HEK293T (cell line): ENCODE measurements around the gene ZNF692.

Experiments used
- CTCF ChIA-PET: fragments of 350-600 bp; formaldehyde crosslinking; extraction: SDS; loops from one replicate; lab custom pipeline; 2021; ENCODE audit warnings: antibody characterized with exemption, inconsistent platforms; lab: Yijun Ruan, JAX
- POLR2A ChIA-PET: fragments of 350-600 bp; formaldehyde crosslinking; extraction: SDS; loops from one replicate; lab custom pipeline; 2020; ENCODE audit warnings: antibody characterized with exemption, inconsistent platforms; lab: Yijun Ruan, JAX
- DNase-seq: peaks from one replicate; pipeline ENCODE4 v3.0.0; 2012; ENCODE audit warnings: mixed read lengths; ENCODE audit errors: extremely low spot score
- ARNT ChIP-seq: fragments of 450-650 bp; IDR thresholded peaks from 2 replicates; pipeline ENCODE4 v1.6.1; 2017; ENCODE audit warnings: mild to moderate bottlenecking
- BHLHE40 ChIP-seq: fragments of 450-650 bp; IDR thresholded peaks from 2 replicates; pipeline ENCODE4 v1.6.1; 2016; ENCODE audit warnings: mild to moderate bottlenecking, moderate library complexity, borderline replicate concordance
- CTBP1 ChIP-seq: fragments of 450-650 bp; IDR thresholded peaks from 2 replicates; pipeline ENCODE4 v1.6.1; 2016; ENCODE audit warnings: borderline replicate concordance
- ELF4 ChIP-seq: fragments of 450-650 bp; IDR thresholded peaks from 2 replicates; pipeline ENCODE4 v1.6.1; 2017; ENCODE audit warnings: antibody characterized with exemption
- FOXA1 ChIP-seq: fragments of 450-650 bp; IDR thresholded peaks from 2 replicates; pipeline ENCODE4 v1.6.1; 2016; ENCODE audit warnings: mild to moderate bottlenecking
- FOXK2 ChIP-seq: fragments of 450-650 bp; IDR thresholded peaks from 2 replicates; pipeline ENCODE4 v1.6.1; 2016; ENCODE audit warnings: mild to moderate bottlenecking
- FOXM1 ChIP-seq: fragments of 450-650 bp; IDR thresholded peaks from 2 replicates; pipeline ENCODE4 v1.6.1; 2017; ENCODE audit warnings: mild to moderate bottlenecking, borderline replicate concordance
- HDGF ChIP-seq: fragments of 450-650 bp; IDR thresholded peaks from 2 replicates; pipeline ENCODE4 v1.6.1; 2017; ENCODE audit warnings: antibody characterized with exemption, borderline replicate concordance
- L3MBTL2 ChIP-seq: fragments of 450-650 bp; conservative IDR thresholded peaks from 2 replicates; pipeline ENCODE4 v1.6.1; 2016; ENCODE audit warnings: mild to moderate bottlenecking
- LEF1 ChIP-seq: fragments of 450-650 bp; IDR thresholded peaks from 2 replicates; pipeline ENCODE4 v1.6.1; 2017; ENCODE audit warnings: mild to moderate bottlenecking, borderline replicate concordance
- NFRKB ChIP-seq: fragments of 450-650 bp; IDR thresholded peaks from 2 replicates; pipeline ENCODE4 v1.6.1; 2016; ENCODE audit warnings: mild to moderate bottlenecking, moderate library complexity
- SP1 ChIP-seq: fragments of 450-650 bp; IDR thresholded peaks from 2 replicates; pipeline ENCODE4 v1.6.1; 2017
- SUZ12 ChIP-seq: fragments of 450-650 bp; IDR thresholded peaks from 2 replicates; pipeline ENCODE4 v1.6.1; 2016; ENCODE audit warnings: mild to moderate bottlenecking
- TARDBP ChIP-seq: fragments of 450-650 bp; IDR thresholded peaks from 2 replicates; pipeline ENCODE4 v1.6.1; 2016
- ZNF384 ChIP-seq: fragments of 450-650 bp; IDR thresholded peaks from 2 replicates; pipeline ENCODE4 v1.6.1; 2016
- TF ChIP-seq, protein P1 (sequence below): fragments of 450-650 bp; IDR thresholded peaks from 2 replicates; pipeline ENCODE4 v1.6.1; 2016

The ZNF692 gene

DNA sequence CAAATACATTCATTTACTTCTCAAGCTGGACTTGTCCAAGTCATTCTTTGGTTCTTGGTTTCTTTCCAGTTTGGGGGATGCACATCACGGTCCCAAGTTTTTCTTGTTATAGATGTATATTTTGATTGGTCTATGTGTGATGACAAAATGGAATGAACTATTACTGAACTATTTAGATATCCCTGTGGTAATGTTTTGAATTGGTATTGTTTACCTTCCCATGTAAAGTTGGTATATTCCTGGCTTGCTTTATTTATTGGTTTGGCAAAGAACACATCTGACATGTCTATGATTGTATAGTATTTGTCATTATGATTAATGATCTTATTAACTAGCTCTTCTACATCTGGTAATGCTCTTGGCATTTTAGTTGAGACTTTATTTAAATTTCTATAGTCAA lies 22.4 kb upstream of the ZNF692 start:
- CTCF ChIA-PET, result no interaction called here
- no peak for TF ChIP-seq BHLHE40
- TF ChIP-seq ZNF384, result no peak
- TF ChIP-seq SP1, result no peak
- no peak for TF ChIP-seq LEF1
- no peak for TF ChIP-seq CTBP1
- TF ChIP-seq TARDBP, result no peak
- no peak for TF ChIP-seq FOXM1
- TF ChIP-seq FOXK2, result no peak
- POLR2A ChIA-PET, result no interaction called here
- no peak for DNase-seq

DNA sequence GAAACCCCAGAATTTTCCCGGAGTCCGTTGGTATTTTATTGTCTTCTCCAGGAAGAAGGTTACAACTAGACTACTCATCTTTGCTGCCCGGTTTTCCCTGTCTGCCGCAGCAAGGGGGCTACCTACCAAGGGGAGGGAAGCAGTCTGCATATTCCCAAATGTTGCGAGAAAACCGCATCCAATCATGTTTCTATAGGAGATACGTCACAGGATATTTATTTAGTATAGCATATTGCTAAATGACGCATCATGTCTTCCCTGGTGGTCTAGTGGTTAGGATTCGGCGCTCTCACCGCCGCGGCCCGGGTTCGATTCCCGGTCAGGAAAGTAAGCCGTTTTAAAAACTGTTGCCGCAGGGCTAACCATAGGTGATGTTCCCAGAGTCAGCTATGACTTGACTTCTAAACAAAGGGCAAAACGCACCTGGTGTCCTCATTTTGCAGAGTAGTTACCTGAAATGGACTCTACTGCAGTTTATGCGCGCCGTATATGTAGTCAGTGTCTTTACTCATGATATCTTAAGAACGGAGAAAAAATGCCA lies 15.2 kb upstream of the ZNF692 start:
- CTCF ChIA-PET, result interaction anchor here (0.6 kb wide), 1 partner anchor 52 kb away, joined by 5 read pairs; no protein-coding TSS in a partner anchor
- TF ChIP-seq BHLHE40, result no peak
- TF ChIP-seq FOXA1, result no peak
- no peak for TF ChIP-seq HDGF
- no peak for TF ChIP-seq ZNF384
- DNase-seq, result peak; percentile 49
- POLR2A ChIA-PET, result interaction anchor here (1.8 to 2.1 kb wide), 2 partner anchors 15 to 32 kb away, joined by 6 to 9 read pairs; partner anchors contain the start of genes PGBD2 and ZNF692

DNA sequence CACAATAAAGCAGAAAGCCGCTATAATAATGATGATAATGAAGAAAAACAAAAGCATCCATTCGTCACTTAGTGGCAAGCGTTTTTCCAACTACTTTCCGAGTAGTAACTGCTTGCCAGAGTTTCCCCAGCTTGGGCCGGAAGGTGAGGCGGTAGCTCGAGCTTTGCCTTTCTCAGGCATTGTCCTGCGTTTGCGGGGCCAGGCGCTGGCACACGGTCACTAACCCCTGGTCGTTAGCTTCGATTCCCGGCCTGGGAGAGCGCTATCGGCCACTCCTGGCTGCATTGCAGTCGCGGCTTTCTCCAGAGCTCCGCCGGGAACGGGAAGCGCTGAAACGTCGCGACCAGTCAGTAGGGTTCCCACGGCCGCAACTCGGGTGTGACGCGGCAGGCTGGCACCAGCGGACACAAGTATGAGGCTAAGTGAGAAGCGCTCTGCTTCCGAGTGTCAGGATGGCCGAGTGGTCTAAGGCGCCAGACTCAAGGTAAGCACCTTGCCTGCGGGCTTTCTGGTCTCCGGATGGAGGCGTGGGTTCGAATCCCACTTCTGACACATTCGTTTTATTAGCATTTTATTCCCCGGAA lies 14.6 kb upstream of the ZNF692 start:
- ChIA-PET CTCF (no interaction called here), POLR2A (interaction anchor here (1.1 to 2.1 kb wide), 3 partner anchors 12 to 32 kb away, joined by 6 to 9 read pairs (median 6); partner anchors contain the start of genes PGBD2 and ZNF692)
- no peak for TF ChIP-seq L3MBTL2
- TF ChIP-seq, protein P1, sequence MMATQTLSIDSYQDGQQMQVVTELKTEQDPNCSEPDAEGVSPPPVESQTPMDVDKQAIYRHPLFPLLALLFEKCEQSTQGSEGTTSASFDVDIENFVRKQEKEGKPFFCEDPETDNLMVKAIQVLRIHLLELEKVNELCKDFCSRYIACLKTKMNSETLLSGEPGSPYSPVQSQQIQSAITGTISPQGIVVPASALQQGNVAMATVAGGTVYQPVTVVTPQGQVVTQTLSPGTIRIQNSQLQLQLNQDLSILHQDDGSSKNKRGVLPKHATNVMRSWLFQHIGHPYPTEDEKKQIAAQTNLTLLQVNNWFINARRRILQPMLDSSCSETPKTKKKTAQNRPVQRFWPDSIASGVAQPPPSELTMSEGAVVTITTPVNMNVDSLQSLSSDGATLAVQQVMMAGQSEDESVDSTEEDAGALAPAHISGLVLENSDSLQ, result no peak
- TF ChIP-seq FOXK2, result no peak
- no peak for TF ChIP-seq BHLHE40
- TF ChIP-seq SUZ12, result no peak
- TF ChIP-seq FOXM1, result no peak
- TF ChIP-seq CTBP1, result no peak
- TF ChIP-seq ELF4, result no peak
- no peak for TF ChIP-seq ZNF384
- no peak for TF ChIP-seq LEF1
- no peak for TF ChIP-seq SP1
- peak; percentile 76 for DNase-seq

DNA sequence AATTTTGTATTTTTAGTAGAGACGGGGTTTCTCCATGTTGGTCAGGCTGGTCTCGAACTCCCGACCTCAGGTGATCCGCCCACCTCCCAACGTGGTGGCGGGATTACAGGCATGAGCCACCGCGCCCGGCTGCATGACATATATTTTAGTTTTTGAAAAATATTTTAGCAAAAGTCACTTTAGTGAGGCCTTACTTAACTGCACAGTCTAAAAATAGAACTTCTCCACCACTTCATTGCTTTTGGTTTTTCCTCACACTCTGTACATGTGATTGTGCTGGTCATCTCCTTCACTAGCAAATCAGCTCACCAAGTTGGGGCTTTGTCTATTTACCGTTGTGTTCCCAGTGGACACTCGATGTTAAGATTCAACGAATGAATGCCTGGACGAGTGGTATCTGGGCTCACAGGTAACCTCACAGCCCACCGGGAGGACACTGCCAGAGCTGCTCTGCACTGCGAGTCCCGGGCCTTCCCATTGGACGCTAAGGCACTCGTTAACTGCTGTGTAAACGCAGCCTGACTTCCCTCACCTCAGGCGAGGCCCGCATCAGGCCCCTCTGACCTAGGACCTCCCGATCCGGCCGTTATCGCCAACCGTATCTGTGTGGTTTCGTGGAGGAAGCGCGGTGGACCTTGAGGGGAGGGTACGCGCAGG lies 14.0 kb upstream of the ZNF692 start:
- ChIA-PET CTCF (no interaction called here), POLR2A (interaction anchor here (1.1 to 2.1 kb wide), 3 partner anchors 13 to 33 kb away, joined by 6 to 9 read pairs (median 6); partner anchors contain the start of genes PGBD2 and ZNF692)
- TF ChIP-seq SP1, result no peak
- TF ChIP-seq L3MBTL2, result peak; percentile 72; the same call in 1 of the 2 replicates
- DNase-seq, result peak; percentile 39

DNA sequence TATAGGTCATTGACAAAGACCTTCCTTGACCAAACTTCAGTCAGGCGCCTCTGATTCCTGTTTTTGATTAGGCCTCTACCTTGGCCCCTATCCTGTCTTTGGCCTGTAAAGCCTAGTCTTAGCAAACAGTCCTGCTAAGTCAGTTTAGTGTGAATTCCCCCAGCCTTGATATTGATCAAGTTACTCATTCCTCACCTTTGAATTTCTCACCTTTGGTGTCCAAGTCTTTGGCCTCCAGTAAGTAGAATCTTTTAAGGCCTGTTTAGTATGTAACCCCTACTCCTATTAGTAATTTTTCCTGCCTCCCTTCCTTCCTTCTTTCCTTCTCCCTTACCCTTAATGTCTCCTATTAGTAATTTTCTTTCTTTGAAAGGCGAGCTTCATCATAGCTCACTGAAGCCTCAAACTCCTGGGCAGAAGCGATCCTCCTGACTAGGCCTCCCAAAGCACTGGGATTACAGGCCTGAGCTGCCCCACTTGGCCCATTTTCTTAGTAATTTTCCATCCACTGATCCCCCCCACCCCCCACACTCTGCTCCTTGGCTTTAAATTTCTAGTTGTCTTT lies 13.0 kb upstream of the ZNF692 start:
- DNase-seq, result no peak
- CTCF ChIA-PET, result no interaction called here
- POLR2A ChIA-PET, result interaction anchor here (2.1 kb wide), 1 partner anchor 13 kb away, joined by 9 read pairs; the partner anchor contains the start of gene ZNF692
- TF ChIP-seq CTBP1 (no peak), L3MBTL2 (no peak), BHLHE40 (no peak), FOXM1 (no peak), SP1 (no peak), TARDBP (no peak), SUZ12 (no peak), FOXA1 (no peak), ARNT (no peak), ZNF384 (no peak), NFRKB (no peak), LEF1 (no peak), HDGF (no peak), ELF4 (no peak), FOXK2 (no peak)
- TF ChIP-seq, protein P1, result no peak

DNA sequence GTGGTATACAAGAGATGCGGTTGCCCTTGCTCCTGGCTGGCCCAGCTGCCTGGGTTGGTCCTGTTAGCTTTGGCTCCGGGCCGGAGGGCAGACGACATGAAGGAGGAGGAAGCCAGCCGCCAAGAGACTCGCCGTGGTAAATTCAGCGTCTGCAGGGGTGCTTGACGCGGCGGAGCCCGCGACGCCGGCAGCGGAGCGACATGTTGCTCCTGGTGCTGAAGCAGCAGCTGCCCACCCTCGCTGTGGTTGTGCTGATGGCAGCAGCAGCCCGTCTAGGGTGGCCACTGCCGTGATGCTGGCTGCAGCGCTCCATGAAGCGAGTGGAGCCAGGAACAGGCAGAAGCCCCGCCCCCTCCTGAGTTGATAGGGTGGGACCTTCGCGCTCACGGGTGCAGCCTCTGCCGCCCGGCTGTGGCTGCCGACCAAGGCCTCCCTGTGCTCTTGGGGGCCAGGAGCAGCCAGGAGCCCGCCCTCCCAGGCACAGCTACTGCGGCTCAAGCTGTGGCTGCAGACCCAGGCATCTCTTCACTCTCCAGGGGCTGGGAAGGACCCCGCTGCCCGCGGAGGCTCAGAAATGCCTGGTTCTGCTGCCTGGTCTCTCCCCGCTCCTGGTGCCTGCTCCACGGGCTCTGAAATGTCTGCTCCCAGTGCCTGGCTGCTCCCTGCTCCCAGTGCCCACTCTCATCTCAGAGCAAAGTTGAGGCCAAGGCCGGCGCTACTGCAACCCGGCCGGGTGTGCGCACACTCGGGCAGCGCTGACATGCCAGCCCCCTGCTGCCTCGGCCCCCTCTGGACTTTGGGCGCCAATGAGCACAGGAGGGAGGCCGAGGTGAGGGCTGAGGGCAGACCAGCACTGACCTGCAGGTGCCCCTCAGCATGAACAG lies 4.4 kb upstream of the ZNF692 start:
- POLR2A ChIA-PET, result no interaction called here

More for the DNA sequence above, 4.4 kb upstream of the ZNF692 start:
- no peak for TF ChIP-seq SP1
- TF ChIP-seq FOXK2, result no peak
- no peak for TF ChIP-seq FOXM1
- TF ChIP-seq FOXA1, result no peak
- TF ChIP-seq ARNT, result no peak
- no peak for TF ChIP-seq BHLHE40
- TF ChIP-seq L3MBTL2, result peak; percentile 33; the same call in 1 of the 2 replicates
- DNase-seq, result peak; percentile 39
- CTCF ChIA-PET, result no interaction called here
